IMR-90 (cell line): Measurements from ENCODE around the gene C14orf180. TPM values are rescaled to one million over a fixed set of nuclear protein-coding genes. Genes with fewer than 3 reads are reported as not detected.
A peak's percentile ranks its signal among the peaks of the same experiment; 100 is the strongest.

Experiments used
- ATAC-seq: fragments of 200-7000 bp; cut with Tn5 transposase; 2 replicates; pipeline ENCODE4 v1.9.1; 2020; ENCODE audit warnings: low read depth, mild to moderate bottlenecking, moderate library complexity
- BruUV-seq: library from RNA; stranded (reverse); fragments of 400-500 nt; replicated peaks from 2 replicates; lab custom pipeline; 2021; lab: Mats Ljungman, UMichigan
- CTCF ChIA-PET: fragments of 300-600 bp; formaldehyde crosslinking; extraction: SDS; loops from one replicate; lab custom pipeline; 2021; ENCODE audit warnings: antibody characterized with exemption; lab: Yijun Ruan, JAX
- POLR2A ChIA-PET: fragments of 300-600 bp; sonication (Branson Sonifier 250); formaldehyde crosslinking; loops from one replicate; lab custom pipeline; 2022; ENCODE audit warnings: antibody characterized with exemption; ENCODE audit not compliant: unreplicated experiment; lab: Charles Lee
- DNase-seq: peaks from one replicate; pipeline ENCODE4 v3.0.0; 2013
- H2AFZ ChIP-seq: replicated peaks from 2 replicates; pipeline ENCODE3; 2013; ENCODE audit warnings: low read length, mild to moderate bottlenecking; ENCODE audit not compliant: poor library complexity
- H2AK5ac ChIP-seq: 2 replicates; pipeline ENCODE4 v1.6.1; 2013; ENCODE audit warnings: low read depth, low read length, inconsistent platforms
- H2AK9ac ChIP-seq: replicated peaks from 2 replicates; pipeline ENCODE3; 2013; ENCODE audit warnings: mild to moderate bottlenecking, low read depth, low read length, moderate library complexity; ENCODE audit not compliant: poor library complexity
- H2BK120ac ChIP-seq: 2 replicates; pipeline ENCODE4 v1.6.1; 2013; ENCODE audit warnings: low read depth, low read length, inconsistent platforms
- H2BK15ac ChIP-seq: 3 replicates; pipeline ENCODE4 v1.6.1; 2013; ENCODE audit warnings: low read depth, low read length, inconsistent platforms
- H2BK20ac ChIP-seq: 2 replicates; pipeline ENCODE4 v1.6.1; 2013; ENCODE audit warnings: low read depth, mild to moderate bottlenecking, inconsistent platforms, low read length, moderate library complexity
- H2BK5ac ChIP-seq: 2 replicates; pipeline ENCODE4 v1.6.1; 2013; ENCODE audit warnings: mild to moderate bottlenecking, low read depth, low read length, inconsistent platforms; ENCODE audit not compliant: poor library complexity, severe bottlenecking
- H3K14ac ChIP-seq: replicated peaks from 2 replicates; pipeline ENCODE4 v1.6.1; 2013; ENCODE audit warnings: low read depth, low read length, inconsistent platforms
- H3K18ac ChIP-seq: 2 replicates; pipeline ENCODE4 v1.6.1; 2013; ENCODE audit warnings: low read depth, low read length, control low read depth
- H3K23ac ChIP-seq: 2 replicates; pipeline ENCODE4 v1.6.1; 2013; ENCODE audit warnings: low read depth, low read length, inconsistent platforms
- H3K27ac ChIP-seq: 2 replicates; pipeline ENCODE4 v1.5.1; 2013; ENCODE audit warnings: mild to moderate bottlenecking, control low read depth, low read length; ENCODE audit not compliant: insufficient read depth
- H3K27me3 ChIP-seq: 2 replicates; pipeline ENCODE4 v1.6.1; 2013; ENCODE audit warnings: low read length; ENCODE audit not compliant: control insufficient read depth, insufficient read depth
- H3K36me3 ChIP-seq: 2 replicates; pipeline ENCODE4 v1.6.1; 2013; ENCODE audit warnings: low read length, mixed read lengths; ENCODE audit not compliant: control insufficient read depth, insufficient read depth
- H3K4ac ChIP-seq: 2 replicates; pipeline ENCODE4 v1.6.1; 2013; ENCODE audit warnings: low read depth, low read length, inconsistent platforms
- H3K4me1 ChIP-seq: 2 replicates; pipeline ENCODE4 v1.6.1; 2013; ENCODE audit warnings: low read length, mixed read lengths; ENCODE audit not compliant: control insufficient read depth, insufficient read depth
- H3K4me2 ChIP-seq: 2 replicates; pipeline ENCODE4 v1.6.1; 2013; ENCODE audit warnings: low read depth, mild to moderate bottlenecking, control low read depth, low read length, moderate library complexity
- H3K4me3 ChIP-seq: 2 replicates; pipeline ENCODE4 v1.5.1; 2013; ENCODE audit warnings: low read depth, mild to moderate bottlenecking, control low read depth, low read length, moderate library complexity; ENCODE audit not compliant: insufficient read depth
- H3K56ac ChIP-seq: 2 replicates; pipeline ENCODE4 v1.6.1; 2013; ENCODE audit warnings: low read length, inconsistent platforms; ENCODE audit not compliant: insufficient read depth; ENCODE audit errors: extremely low read depth
- H3K79me1 ChIP-seq, 2 experiments: 2 replicates each; pipeline ENCODE4 v1.6.1; 2013; ENCODE audit warnings: low read length in 2 of 2, inconsistent platforms in 1 of 2, low read depth in 1 of 2
- H3K9ac ChIP-seq: 2 replicates; pipeline ENCODE4 v1.6.1; 2013; ENCODE audit warnings: low read depth, low read length, control low read depth
- H3K9me1 ChIP-seq: 2 replicates; pipeline ENCODE4 v1.6.1; 2013; ENCODE audit warnings: low read length, inconsistent platforms; ENCODE audit not compliant: insufficient read depth
- H3K9me3 ChIP-seq: 2 replicates; pipeline ENCODE4 v1.6.1; 2013; ENCODE audit warnings: low read length; ENCODE audit not compliant: control insufficient read depth, insufficient read depth
- H4K20me1 ChIP-seq: 2 replicates; pipeline ENCODE4 v1.6.1; 2013; ENCODE audit warnings: low read length, inconsistent platforms; ENCODE audit not compliant: insufficient read depth
- H4K5ac ChIP-seq: 2 replicates; pipeline ENCODE4 v1.6.1; 2013; ENCODE audit warnings: mild to moderate bottlenecking, low read depth, low read length, control low read depth
- H4K8ac ChIP-seq, 2 experiments: 2 replicates each; pipeline ENCODE4 v1.6.1; 2013; ENCODE audit warnings: low read depth in 2 of 2, low read length in 2 of 2, control low read depth in 1 of 2, inconsistent platforms in 1 of 2
- H4K91ac ChIP-seq: 2 replicates; pipeline ENCODE4 v1.6.1; 2013; ENCODE audit warnings: low read depth, low read length, inconsistent platforms; ENCODE audit not compliant: insufficient read depth
- CEBPB ChIP-seq: IDR thresholded peaks from 2 replicates; pipeline ENCODE4 v1.6.1; 2012; ENCODE audit warnings: low read depth, low read length, improper control_type of control experiment
- CTCF ChIP-seq: conservative IDR thresholded peaks from 2 replicates; pipeline ENCODE4 v1.5.1; 2012; ENCODE audit warnings: mild to moderate bottlenecking, low read depth, low read length, improper control_type of control experiment
- ELK1 ChIP-seq: fragments of 150-350 bp; IDR thresholded peaks from 2 replicates; pipeline ENCODE4 v1.6.1; 2016; ENCODE audit warnings: low read depth, mild to moderate bottlenecking, low read length, moderate library complexity, borderline replicate concordance
- MAFK ChIP-seq: IDR thresholded peaks from 2 replicates; pipeline ENCODE4 v1.6.1; 2012; ENCODE audit warnings: low read depth, low read length, improper control_type of control experiment
- MXI1 ChIP-seq: IDR thresholded peaks from 2 replicates; pipeline ENCODE4 v1.6.1; 2012; ENCODE audit warnings: low read depth, mild to moderate bottlenecking, low read length, moderate library complexity, borderline replicate concordance
- NFE2L2 ChIP-seq: fragments of 150-350 bp; IDR thresholded peaks from 2 replicates; pipeline ENCODE4 v1.6.1; 2016; ENCODE audit warnings: low read depth, mild to moderate bottlenecking, low read length
- POLR2A ChIP-seq: IDR thresholded peaks from 2 replicates; pipeline ENCODE4 v1.6.1; 2012; ENCODE audit warnings: mild to moderate bottlenecking, low read depth, low read length
- RAD21 ChIP-seq: IDR thresholded peaks from 2 replicates; pipeline ENCODE4 v1.6.1; 2012; ENCODE audit warnings: low read length, improper control_type of control experiment
- RCOR1 ChIP-seq: IDR thresholded peaks from 2 replicates; pipeline ENCODE4 v1.6.1; 2012; ENCODE audit warnings: mild to moderate bottlenecking, low read length, improper control_type of control experiment; ENCODE audit not compliant: insufficient replicate concordance
- RFX5 ChIP-seq: IDR thresholded peaks from 2 replicates; pipeline ENCODE4 v1.8.0; 2012; ENCODE audit warnings: low read depth, mild to moderate bottlenecking, low read length, moderate library complexity
- SMC3 ChIP-seq: fragments of 150-350 bp; IDR thresholded peaks from 2 replicates; pipeline ENCODE4 v1.6.1; 2016; ENCODE audit warnings: low read depth, mild to moderate bottlenecking, antibody characterized with exemption, low read length, moderate library complexity
- USF2 ChIP-seq: fragments of 150-350 bp; IDR thresholded peaks from 2 replicates; pipeline ENCODE4 v1.6.1; 2017; ENCODE audit warnings: mild to moderate bottlenecking, antibody characterized with exemption, low read length, low read depth
- WGBS, 2 experiments: methylation state at CpG; one replicate each; pipeline versions ENCODE4 v1.1.5 to v1.1.7; 2013; ENCODE audit warnings: missing lambda C conversion rate in 2 of 2; ENCODE audit not compliant: insufficient read length in 1 of 2; ENCODE audit errors: extremely low coverage in 2 of 2; 5-methylcytosine and 5-hydroxymethylcytosine counted together
- dilution Hi-C: fragments of 300-500 bp; cut with HindIII; formaldehyde crosslinking; loops from one replicate; pipeline ENCODE4 v1.14.3; 2018; ENCODE audit warnings: low sequenced_read_pairs; ENCODE audit not compliant: unreplicated experiment
- in situ Hi-C: fragments of 300-500 bp; cut with MboI; formaldehyde crosslinking; loops from 3 replicates; pipeline ENCODE4 v1.14.3; 2019; ENCODE audit warnings: low sequenced_read_pairs, inconsistent platforms, mixed read lengths
- intact Hi-C: fragments of 100-400 bp; cut with micrococcal nuclease; formaldehyde crosslinking; loops from 2 replicates; pipeline ENCODE4 v1.10.0; 2022
- polyA plus RNA-seq, 3 experiments: library from polyadenylated mRNA; depleted of rRNA; stranded (reverse); fragments of >200 nt; gene quantifications; 2 replicates each; pipeline ENCODE4 v1.2.3, GENCODE V29; 2012; ENCODE audit warnings: low replicate concordance in 1 of 3
- total RNA-seq: library from RNA; depleted of rRNA; stranded (reverse); fragments of >200 nt; gene quantifications from 2 replicates; pipeline ENCODE4 v1.2.3, GENCODE V29; 2012

C14orf180 gene
- total and polyA plus RNA-seq, 2 of the 4 experiments (the other 2 are of a cell fraction), result not detected

GRCh38 chr14:104580961-104581360 is 1.4 kb downstream of the C14orf180 start:
- Histone ChIP-seq H2AK5ac (no peak overlapping the region), H3K4ac (no peak overlapping the region), H2BK20ac (no peak overlapping the region), H4K91ac (no peak overlapping the region), H2BK15ac (no peak overlapping the region), H3K9me1 (no peaks in the 10 kb centered on the region), H3K27me3 (peaks cover 19% of the 10 kb centered on the region; the same call in 1 of the 2 replicates), H3K79me1 (no peaks in the 10 kb centered on the region), H3K36me3 (no peaks in the 10 kb centered on the region), H3K4me3 (no peak overlapping the region), H3K23ac (no peak overlapping the region), H3K14ac (no peak overlapping the region), H4K8ac (no peak overlapping the region), H2BK120ac (no peak overlapping the region), H3K56ac (no peak overlapping the region), H4K5ac (no peak overlapping the region), H3K18ac (no peak overlapping the region), H4K20me1 (no peaks in the 10 kb centered on the region), H3K9me3 (no peaks in the 10 kb centered on the region), H3K9ac (no peak overlapping the region), H3K4me1 (no peaks in the 10 kb centered on the region), H3K27ac (no peak overlapping the region), H2BK5ac (no peak overlapping the region), H3K4me2 (no peak overlapping the region), H2AK9ac (no peak overlapping the region), H2AFZ (peak overlapping the region; percentile 43)
- intact Hi-C loops, result no loop called here
- ATAC-seq, result no peak
- no TSS peak for BruUV-seq
- in situ Hi-C loops, result no loop called here
- ChIA-PET POLR2A (no interaction called here), CTCF (no interaction called here)
- TF ChIP-seq NFE2L2, result no peak
- TF ChIP-seq RAD21, result no peak
- no peak for TF ChIP-seq CEBPB
- TF ChIP-seq RCOR1, result no peak
- no peak for TF ChIP-seq USF2
- no peak for TF ChIP-seq MXI1
- no peak for TF ChIP-seq RFX5
- TF ChIP-seq CTCF, result no peak
- no peak for TF ChIP-seq ELK1
- no peak for TF ChIP-seq SMC3
- no peak for TF ChIP-seq POLR2A
- TF ChIP-seq MAFK, result no peak
- WGBS, 2 experiments, result 0% methylated on average over 3 of the region's 9 CpGs; no CpG with 5 or more reads in 1 of the 2 experiments
- dilution Hi-C loops, result no loop called here
- DNase-seq, result peak; percentile 4
